HuH-7 (cell line): Measurements from ENCODE around the gene LRP1.

Experiments used
- DNase-seq: peaks from one replicate; pipeline ENCODE4 v3.0.0; 2011; ENCODE audit warnings: low spot score

The LRP1 gene

DNA sequence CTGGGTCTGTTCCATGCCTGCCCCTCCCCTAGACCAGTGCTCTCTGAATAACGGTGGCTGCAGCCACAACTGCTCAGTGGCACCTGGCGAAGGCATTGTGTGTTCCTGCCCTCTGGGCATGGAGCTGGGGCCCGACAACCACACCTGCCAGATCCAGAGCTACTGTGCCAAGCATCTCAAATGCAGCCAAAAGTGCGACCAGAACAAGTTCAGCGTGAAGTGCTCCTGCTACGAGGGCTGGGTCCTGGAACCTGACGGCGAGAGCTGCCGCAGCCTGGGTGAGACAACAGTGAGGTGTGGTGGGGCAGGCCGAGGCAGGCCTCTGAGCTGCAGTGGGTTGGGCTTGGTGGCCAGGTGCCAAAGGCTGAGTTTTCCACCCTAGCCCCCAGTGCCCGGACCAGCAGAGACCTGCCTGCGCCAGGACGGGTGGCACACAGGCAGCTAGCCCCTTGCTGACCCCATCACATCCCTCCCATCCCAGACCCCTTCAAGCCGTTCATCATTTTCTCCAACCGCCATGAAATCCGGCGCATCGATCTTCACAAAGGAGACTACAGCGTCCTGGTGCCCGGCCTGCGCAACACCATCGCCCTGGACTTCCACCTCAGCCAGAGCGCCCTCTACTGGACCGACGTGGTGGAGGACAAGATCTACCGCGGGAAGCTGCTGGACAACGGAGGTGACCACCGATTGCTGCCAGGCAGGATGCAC lies 47.3 kb downstream of the LRP1 start:
- peak; percentile 92 for DNase-seq

DNA sequence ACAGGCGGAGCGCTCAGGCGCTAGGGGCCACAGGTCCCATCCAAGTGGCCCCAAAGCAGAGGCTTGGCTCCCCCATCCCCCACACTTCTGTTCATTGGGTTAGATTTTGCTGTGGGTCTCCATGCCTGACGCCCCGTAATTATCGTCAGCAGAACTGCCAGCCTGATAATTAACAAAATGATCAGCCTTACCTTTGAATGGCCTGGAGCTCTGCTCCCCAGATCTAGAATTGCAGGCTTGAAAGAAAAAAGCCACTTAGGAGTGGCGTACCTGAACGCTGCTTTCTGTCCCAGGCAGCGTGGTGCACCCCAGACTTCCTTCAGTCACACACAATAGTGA lies 47.8 kb downstream of the LRP1 start:
- no peak for DNase-seq

DNA sequence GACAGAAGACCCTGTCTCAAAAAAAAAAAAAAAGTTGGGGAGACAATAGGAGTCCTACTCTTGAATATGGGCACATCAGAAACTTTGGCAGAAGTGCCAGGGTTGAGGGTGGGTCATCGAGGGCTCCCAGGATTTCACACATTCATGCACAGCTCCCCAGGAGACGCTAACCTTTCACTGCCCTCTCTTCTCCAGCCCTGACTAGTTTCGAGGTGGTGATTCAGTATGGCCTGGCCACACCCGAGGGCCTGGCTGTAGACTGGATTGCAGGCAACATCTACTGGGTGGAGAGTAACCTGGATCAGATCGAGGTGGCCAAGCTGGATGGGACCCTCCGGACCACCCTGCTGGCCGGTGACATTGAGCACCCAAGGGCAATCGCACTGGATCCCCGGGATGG lies 48.6 kb downstream of the LRP1 start:
- DNase-seq: no peak

GRCh38 chr12:57177354-57177753 lies 49.1 kb downstream of the LRP1 start:
- no peak for DNase-seq

GRCh38 chr12:57178213-57178612 lies 49.9 kb downstream of the LRP1 start:
- no peak for DNase-seq

GRCh38 chr12:57179331-57180086 lies 51.2 kb downstream of the LRP1 start:
- no peak for DNase-seq

GRCh38 chr12:57180321-57180989 lies 52.2 kb downstream of the LRP1 start:
- DNase-seq: no peak

DNA sequence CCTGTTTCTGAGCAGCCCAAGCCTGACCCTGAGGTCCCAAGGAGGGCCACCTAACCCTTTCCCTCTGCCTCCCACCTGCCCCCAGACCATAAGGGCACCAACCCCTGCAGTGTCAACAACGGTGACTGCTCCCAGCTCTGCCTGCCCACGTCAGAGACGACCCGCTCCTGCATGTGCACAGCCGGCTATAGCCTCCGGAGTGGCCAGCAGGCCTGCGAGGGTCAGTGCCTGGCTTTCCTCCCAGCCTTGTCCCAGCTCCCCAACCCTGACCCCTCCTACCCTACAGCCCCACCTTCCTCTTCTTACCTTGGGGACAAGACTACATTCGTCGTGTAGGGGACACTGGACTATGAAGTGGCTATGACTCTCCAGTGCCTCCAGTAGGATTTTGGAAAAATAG lies 52.8 kb downstream of the LRP1 start:
- no peak for DNase-seq

DNA sequence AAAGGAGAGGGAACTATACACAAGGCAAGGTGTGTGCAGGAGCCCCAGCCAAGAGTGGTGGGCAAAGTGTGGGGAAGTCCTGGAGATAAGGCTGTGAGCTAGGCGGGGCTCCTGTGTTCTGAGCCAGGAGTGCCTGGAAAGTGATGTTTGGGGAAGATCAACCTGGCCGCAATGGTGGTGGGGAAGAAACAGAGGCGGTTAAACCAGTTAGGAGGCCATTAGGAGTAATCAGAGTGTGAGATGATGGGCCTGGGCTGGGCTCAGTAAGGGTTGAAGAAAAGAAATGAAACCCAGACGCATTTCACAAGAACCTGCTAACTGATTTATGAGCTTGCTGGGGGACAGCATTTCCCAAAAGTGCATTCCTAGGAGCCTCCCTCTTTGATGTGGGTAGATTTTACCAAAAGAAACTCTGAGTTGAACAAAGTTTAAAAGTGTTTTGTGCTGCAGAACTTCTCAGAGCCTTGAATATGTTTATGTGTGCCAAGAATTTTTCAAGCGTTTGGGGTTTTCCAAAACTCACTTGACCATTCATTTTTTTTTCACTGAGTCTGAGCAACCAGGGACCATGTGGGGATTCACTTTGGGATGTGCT lies 53.4 kb downstream of the LRP1 start:
- DNase-seq: no peak

DNA sequence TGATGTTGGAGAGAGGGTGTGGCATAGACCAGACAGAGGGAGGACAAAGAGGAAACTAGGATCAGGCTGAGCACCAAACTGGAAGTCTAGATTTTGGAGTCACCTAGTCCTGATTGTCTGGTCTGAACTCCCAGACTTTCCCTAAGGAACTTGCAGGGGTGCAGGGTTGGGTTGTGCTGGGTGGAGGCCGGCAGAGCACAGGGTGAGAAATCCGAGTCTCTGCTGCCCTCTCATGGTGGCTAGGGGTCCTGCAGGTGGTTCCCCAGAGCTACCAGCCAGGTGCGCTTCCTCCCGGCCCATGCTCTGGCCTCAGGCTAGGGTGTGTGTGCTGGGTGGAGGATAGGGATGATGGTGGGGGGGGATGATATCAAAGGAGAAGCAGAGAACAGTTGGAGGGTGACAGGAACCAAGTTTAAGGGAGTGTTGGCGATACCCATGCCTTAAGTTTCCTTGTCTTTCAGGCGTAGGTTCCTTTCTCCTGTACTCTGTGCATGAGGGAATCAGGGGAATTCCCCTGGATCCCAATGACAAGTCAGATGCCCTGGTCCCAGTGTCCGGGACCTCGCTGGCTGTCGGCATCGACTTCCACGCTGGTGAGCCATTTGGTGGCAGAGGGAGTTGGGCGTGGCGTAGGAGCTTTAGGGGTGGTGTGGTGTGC lies 54.8 kb downstream of the LRP1 start:
- peak; percentile 99 for DNase-seq

DNA sequence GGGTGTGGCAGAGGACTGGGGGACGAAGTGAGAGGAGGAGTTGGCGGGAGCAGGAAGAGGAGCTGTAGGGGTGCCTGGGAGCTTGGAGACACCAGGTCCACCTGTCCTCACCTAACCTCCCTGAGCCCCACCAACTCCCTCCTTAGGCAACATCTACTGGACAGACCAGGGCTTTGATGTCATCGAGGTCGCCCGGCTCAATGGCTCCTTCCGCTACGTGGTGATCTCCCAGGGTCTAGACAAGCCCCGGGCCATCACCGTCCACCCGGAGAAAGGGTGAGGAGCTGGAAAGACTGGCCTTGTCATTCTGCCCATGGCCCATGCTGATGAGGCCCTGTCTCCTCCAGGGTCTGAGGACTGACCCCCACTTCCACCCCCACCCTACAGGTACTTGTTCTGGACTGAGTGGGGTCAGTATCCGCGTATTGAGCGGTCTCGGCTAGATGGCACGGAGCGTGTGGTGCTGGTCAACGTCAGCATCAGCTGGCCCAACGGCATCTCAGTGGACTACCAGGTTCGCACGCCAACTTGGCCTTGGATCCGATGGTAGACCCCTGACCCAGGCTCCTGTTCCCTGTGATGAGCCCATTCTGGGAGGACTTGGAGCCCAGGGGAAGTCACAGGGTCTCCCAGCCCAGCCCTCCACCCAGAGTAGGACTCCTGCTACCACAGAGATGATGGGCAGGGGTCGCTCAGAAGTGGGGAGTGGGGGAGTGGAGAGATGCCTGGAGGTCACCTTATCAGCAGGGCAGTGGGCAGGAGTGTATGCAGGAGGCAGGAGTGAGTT lies 55.8 kb downstream of the LRP1 start:
- no peak for DNase-seq

DNA sequence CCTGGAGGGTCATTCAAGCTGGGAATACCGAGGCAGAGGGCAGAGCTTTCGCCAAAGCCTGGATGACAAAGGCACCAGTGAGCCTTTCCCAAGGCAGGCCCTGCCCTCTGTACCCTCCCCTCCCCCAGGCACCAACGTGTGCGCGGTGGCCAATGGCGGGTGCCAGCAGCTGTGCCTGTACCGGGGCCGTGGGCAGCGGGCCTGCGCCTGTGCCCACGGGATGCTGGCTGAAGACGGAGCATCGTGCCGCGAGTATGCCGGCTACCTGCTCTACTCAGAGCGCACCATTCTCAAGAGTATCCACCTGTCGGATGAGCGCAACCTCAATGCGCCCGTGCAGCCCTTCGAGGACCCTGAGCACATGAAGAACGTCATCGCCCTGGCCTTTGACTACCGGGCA lies 57.1 kb downstream of the LRP1 start:
- no peak for DNase-seq

DNA sequence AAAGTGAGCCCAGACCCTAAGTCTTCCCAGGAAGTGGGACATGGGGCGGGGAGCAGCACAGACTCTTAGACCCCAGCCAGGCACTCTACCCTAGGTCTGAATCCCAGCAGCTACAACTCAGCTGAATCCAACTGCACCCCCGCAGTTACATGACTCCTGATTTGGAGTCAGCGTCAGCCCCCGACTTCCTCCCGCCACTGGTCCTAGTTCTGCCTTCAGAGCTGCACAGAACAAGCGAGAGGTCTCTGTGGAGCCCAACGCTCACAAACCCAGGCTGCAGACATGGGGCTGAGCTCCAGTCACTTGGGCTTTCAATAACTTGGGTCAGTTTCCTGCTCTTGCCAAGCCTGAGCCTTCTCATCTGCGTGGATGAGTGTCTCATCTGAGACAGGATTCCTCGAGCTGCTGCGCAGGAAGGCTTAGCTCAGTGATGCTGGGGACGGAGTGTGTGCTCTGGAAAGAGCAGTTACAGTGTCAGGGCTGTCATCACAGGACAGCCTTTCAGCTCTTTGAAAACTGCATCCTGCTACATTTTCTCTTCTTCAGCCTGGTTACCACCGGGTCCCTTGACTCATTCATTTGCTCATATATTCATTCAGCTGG lies 57.7 kb downstream of the LRP1 start:
- DNase-seq: no peak

DNA sequence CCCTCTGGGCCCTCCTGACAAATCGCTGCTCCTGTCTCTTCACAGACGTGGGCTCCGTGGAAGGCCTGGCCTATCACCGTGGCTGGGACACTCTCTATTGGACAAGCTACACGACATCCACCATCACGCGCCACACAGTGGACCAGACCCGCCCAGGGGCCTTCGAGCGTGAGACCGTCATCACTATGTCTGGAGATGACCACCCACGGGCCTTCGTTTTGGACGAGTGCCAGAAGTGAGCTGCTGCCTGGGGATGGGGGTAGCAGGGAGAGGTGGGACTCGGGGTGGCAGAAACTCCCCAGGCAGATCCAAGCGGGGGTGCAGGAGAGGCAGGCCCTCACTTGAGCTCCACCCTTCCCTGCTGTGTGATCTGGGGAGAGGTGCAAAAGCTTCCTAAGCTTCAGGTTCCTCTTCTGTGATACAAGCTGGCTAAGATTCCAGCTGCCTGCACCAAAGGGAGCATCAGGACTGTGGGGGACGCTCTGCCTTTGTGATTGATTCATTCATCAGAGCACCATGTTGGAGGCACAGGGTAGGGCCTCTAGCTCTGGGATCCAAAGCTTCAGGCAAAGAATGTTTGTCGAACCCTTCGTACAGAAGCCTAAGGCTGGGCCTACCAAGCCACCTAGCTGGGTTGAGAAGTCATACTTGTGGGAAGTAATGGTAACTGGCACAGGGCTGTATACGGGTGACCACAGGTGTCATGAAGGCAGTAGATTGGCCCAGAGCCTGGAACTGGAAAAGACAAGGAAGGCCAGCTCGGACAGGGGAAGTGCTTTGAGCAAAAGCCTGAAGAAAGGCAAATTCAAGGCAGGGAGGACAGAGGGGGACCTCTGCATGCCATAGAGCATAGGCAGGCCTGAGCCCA lies 59.2 kb downstream of the LRP1 start:
- DNase-seq: no peak

- DNase-seq: no peak
Measured at GRCh38 chr12:57188090-57188425, 59.8 kb downstream of the LRP1 start.

GRCh38 chr12:57190037-57190436 lies 61.8 kb downstream of the LRP1 start:
- DNase-seq: no peak

- no peak for DNase-seq
Measured at GRCh38 chr12:57190821-57191220, 62.5 kb downstream of the LRP1 start.

DNA sequence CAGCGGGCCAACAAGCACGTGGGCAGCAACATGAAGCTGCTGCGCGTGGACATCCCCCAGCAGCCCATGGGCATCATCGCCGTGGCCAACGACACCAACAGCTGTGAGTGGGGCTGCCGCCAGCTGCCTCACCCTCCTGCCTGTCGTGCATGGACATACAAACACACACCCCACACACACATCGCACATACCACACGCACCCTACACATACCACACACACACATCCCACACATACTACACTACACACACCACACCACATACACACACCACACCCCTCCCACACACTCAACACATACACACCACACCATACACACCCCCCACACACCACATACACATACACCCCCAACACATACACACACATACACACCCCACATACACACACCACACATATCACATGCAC lies 63.1 kb downstream of the LRP1 start:
- no peak for DNase-seq

- DNase-seq: no peak
Measured at GRCh38 chr12:57192920-57193319, 64.6 kb downstream of the LRP1 start.

DNA sequence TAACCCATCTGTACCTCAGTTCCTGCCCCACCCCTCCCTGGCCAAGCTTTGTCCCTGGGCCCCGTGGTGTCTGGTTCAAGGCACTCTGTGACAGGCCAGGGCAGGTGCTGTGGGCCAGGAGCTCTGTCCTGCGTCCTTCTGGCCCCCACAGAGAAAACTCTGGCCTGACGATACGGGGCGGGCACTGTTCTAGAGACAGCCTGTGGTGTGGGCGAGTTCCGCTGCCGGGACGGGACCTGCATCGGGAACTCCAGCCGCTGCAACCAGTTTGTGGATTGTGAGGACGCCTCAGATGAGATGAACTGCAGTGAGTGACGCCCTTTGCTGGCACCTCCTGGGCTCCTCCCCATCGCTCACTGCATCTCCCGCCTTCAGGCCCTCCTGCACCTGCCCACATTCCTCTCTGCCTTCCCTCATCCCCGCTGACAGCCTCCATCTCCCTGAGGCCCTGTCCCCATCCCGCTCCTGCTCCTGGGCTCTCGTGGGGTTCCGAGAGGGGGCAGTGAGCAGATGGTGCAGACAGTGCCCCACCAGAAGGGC lies 65.5 kb downstream of the LRP1 start:
- no peak for DNase-seq
